K562 (cell line): Measurements from ENCODE around the gene ATM. TPM values are rescaled to one million over a fixed set of nuclear protein-coding genes. Genes with fewer than 3 reads are reported as not detected.

Source experiments
- ADNP ChIP-seq: fragments of 200-800 bp; sonication (Bioruptor generic); IDR thresholded peaks from 2 replicates; pipeline ENCODE4 v1.6.1; 2016; ENCODE audit warnings: missing genetic modification characterization, missing compliant biosample characterization
- ATF7 ChIP-seq: fragments of 450-650 bp; IDR thresholded peaks from 2 replicates; pipeline ENCODE4 v1.7.1; 2014; ENCODE audit warnings: mild to moderate bottlenecking, moderate library complexity
- CHD1 ChIP-seq: fragments of 200-600 bp; sonication (generic); IDR thresholded peaks from one replicate; pipeline ENCODE4 v1.6.1; 2012; ENCODE audit warnings: mild to moderate bottlenecking, moderate library complexity, low read length, inconsistent platforms
- CHD2 ChIP-seq: IDR thresholded peaks from 2 replicates; pipeline ENCODE4 v1.6.1; 2011; ENCODE audit warnings: low read depth, low read length
- ELF1 ChIP-seq: fragments of 200-800 bp; sonication (Bioruptor generic); IDR thresholded peaks from 2 replicates; pipeline ENCODE4 v1.6.1; 2016; ENCODE audit warnings: missing genetic modification characterization, missing compliant biosample characterization
- EP400 ChIP-seq: fragments of 450-650 bp; IDR thresholded peaks from 2 replicates; pipeline ENCODE4 v1.6.1; 2017; ENCODE audit warnings: antibody characterized with exemption, mild to moderate bottlenecking, moderate library complexity
- ESRRB ChIP-seq: fragments of 250-450 bp; sonication (Bioruptor Pico); IDR thresholded peaks from 2 replicates; pipeline ENCODE4 v1.5.0; 2020; ENCODE audit warnings: mild to moderate bottlenecking, moderate library complexity, borderline replicate concordance
- EWSR1 ChIP-seq: fragments of 450-650 bp; IDR thresholded peaks from 2 replicates; pipeline ENCODE4 v1.6.1; 2018; ENCODE audit warnings: borderline replicate concordance, mild to moderate bottlenecking, low read depth, moderate library complexity; ENCODE audit not compliant: partially characterized antibody
- FOSL1 ChIP-seq: fragments of 200-800 bp; sonication (Bioruptor generic); conservative IDR thresholded peaks from 2 replicates; pipeline ENCODE4 v1.6.1; 2016; ENCODE audit warnings: missing genetic modification characterization, missing compliant biosample characterization
- FOXA3 ChIP-seq, 2 experiments: fragments of 450-650 bp in 1 of 2; sonication (generic) in 1 of 2; formaldehyde crosslinking; IDR thresholded peaks in 1 of 2; conservative IDR thresholded peaks in 1 of 2; 2 replicates each; pipeline versions ENCODE4 v1.4.0 to v1.8.0; 2020 to 2022; ENCODE audit warnings: mild to moderate bottlenecking in 2 of 2, missing genetic modification reagents in 1 of 2
- KLF6 ChIP-seq: fragments of 250-450 bp; sonication (Bioruptor Pico); IDR thresholded peaks from 2 replicates; pipeline ENCODE4 v1.4.0; 2020; ENCODE audit warnings: mild to moderate bottlenecking, moderate library complexity, borderline replicate concordance
- MAFF ChIP-seq: IDR thresholded peaks from 2 replicates; pipeline ENCODE4 v1.6.1; 2012; ENCODE audit warnings: low read length, improper control_type of control experiment
- MITF ChIP-seq: IDR thresholded peaks from 2 replicates; pipeline ENCODE4 v1.6.1; 2014; ENCODE audit warnings: antibody characterized with exemption
- NR4A1 ChIP-seq, 2 experiments: fragments of 250-450 bp in 1 of 2; fragments of 450-650 bp in 1 of 2; sonication (Bioruptor Pico) in 1 of 2; IDR thresholded peaks; 2 replicates each; pipeline versions ENCODE4 v1.4.0 to v1.6.1; 2016 to 2020; ENCODE audit warnings: mild to moderate bottlenecking in 2 of 2, missing compliant biosample characterization in 1 of 2, missing genetic modification characterization in 1 of 2, moderate library complexity in 1 of 2
- NRF1 ChIP-seq, 2 experiments: fragments of 450-650 bp; IDR thresholded peaks in 1 of 2; conservative IDR thresholded peaks in 1 of 2; 2 replicates each; pipeline ENCODE4 v1.6.1; 2014; ENCODE audit warnings: mild to moderate bottlenecking in 2 of 2
- PPARD ChIP-seq: fragments of 250-450 bp; sonication (Bioruptor Pico); IDR thresholded peaks from 2 replicates; pipeline ENCODE4 v1.8.0; 2022; ENCODE audit warnings: inconsistent platforms, mild to moderate bottlenecking, moderate library complexity
- PTRF ChIP-seq: fragments of 450-650 bp; IDR thresholded peaks from 2 replicates; pipeline ENCODE4 v1.6.1; 2016; ENCODE audit warnings: mild to moderate bottlenecking, missing genetic modification characterization, missing compliant biosample characterization
- SAFB ChIP-seq: fragments of 200-400 bp; formaldehyde crosslinking; IDR thresholded peaks from 2 replicates; pipeline ENCODE4 v1.6.1; 2017; ENCODE audit warnings: low read depth, low read length, borderline replicate concordance
- SAP30 ChIP-seq: fragments of 200-600 bp; sonication (generic); IDR thresholded peaks from 2 replicates; pipeline ENCODE4 v1.6.1; 2012; ENCODE audit warnings: borderline replicate concordance, low read depth, mild to moderate bottlenecking, moderate library complexity, low read length, control low read depth, inconsistent platforms; ENCODE audit not compliant: insufficient read depth, poor library complexity, severe bottlenecking
- SMAD1 ChIP-seq: fragments of 150-350 bp; IDR thresholded peaks from 2 replicates; pipeline ENCODE4 v1.6.1; 2014; ENCODE audit warnings: low read length, low read depth; ENCODE audit not compliant: partially characterized antibody
- SPI1 ChIP-seq: IDR thresholded peaks from 2 replicates; pipeline ENCODE4 v1.6.1; 2011; ENCODE audit warnings: low read depth, low read length, control low read depth, borderline replicate concordance
- SRSF3 ChIP-seq: fragments of 200-400 bp; formaldehyde crosslinking; IDR thresholded peaks from 2 replicates; pipeline ENCODE4 v1.6.1; 2016; ENCODE audit warnings: mild to moderate bottlenecking, low read length, moderate library complexity; ENCODE audit not compliant: insufficient read depth
- STAG1 ChIP-seq: sonication (generic); formaldehyde crosslinking; IDR thresholded peaks from 2 replicates; pipeline ENCODE4 v1.5.0; 2020; ENCODE audit warnings: missing genetic modification reagents, borderline replicate concordance
- STAT5A ChIP-seq: IDR thresholded peaks from 2 replicates; pipeline ENCODE4 v1.6.1; 2012; ENCODE audit warnings: low read length, inconsistent platforms, borderline replicate concordance
- VEZF1 ChIP-seq: fragments of 200-800 bp; sonication (Bioruptor generic); IDR thresholded peaks from 2 replicates; pipeline ENCODE4 v1.6.1; 2017; ENCODE audit warnings: missing genetic modification characterization, missing compliant biosample characterization
- ZBTB17 ChIP-seq: fragments of 450-650 bp; formaldehyde crosslinking; IDR thresholded peaks from 2 replicates; pipeline ENCODE4 v1.4.0; 2020; ENCODE audit warnings: mild to moderate bottlenecking
- ZEB2 ChIP-seq: fragments of 450-650 bp; IDR thresholded peaks from 2 replicates; pipeline ENCODE4 v1.6.1; 2016
- ZNF644 ChIP-seq: fragments of 200-800 bp; sonication (Bioruptor generic); IDR thresholded peaks from 2 replicates; pipeline ENCODE4 v1.6.1; 2016; ENCODE audit warnings: low read depth, missing genetic modification characterization, missing compliant biosample characterization
- ZNF77 ChIP-seq: fragments of 250-450 bp; sonication (Bioruptor Pico); IDR thresholded peaks from 2 replicates; pipeline ENCODE4 v1.5.0; 2020
- ZSCAN32 ChIP-seq: fragments of 450-650 bp; formaldehyde crosslinking; IDR thresholded peaks from 2 replicates; pipeline ENCODE4 v1.4.0; 2020; ENCODE audit warnings: mild to moderate bottlenecking, moderate library complexity
- polyA plus RNA-seq, 8 experiments: library from polyadenylated mRNA; depleted of rRNA in 4 of 8; stranded (reverse) in 5 of 8; unstranded in 3 of 8; fragments of >200 nt; fragmentation: Nextera tagmentation in 2 of 8; fragmentation: Illumina TruSeq in 1 of 8; extraction: Ambion mirVana in 2 of 8; extraction: Trizol in 1 of 8; gene quantifications; 2 replicates each; pipeline versions ENCODE4 v1.2.1 to v1.2.3, GENCODE V29; 2011 to 2014; ENCODE audit warnings: inconsistent platforms in 1 of 8, missing spikeins in 1 of 8
- total RNA-seq, 7 experiments: library from RNA; depleted of rRNA in 6 of 7; stranded (reverse); fragments of >200 nt in 6 of 7; fragmentation: Illumina TruSeq in 2 of 7; extraction: Trizol in 2 of 7; gene quantifications; 2 replicates each; pipeline versions ENCODE4 v1.2.1 to v1.2.3, GENCODE V29; 2011 to 2021; ENCODE audit warnings: low replicate concordance in 1 of 7

Gene ATM
- total and polyA plus RNA-seq, 9 of the 15 experiments (the other 6 are each of a cell fraction or from before 2014, with no cell fraction given): 8.3 to 46.8 (median 26.2) TPM

- TF ChIP-seq NR4A1 (CRISPR knock-in tag; IDR thresholded peaks at IDR 0.05) (no peak), NR4A1 (tag; IDR thresholded peaks at IDR 0.05) (no peak), SAFB (no peak), STAG1 (CRISPR knock-in tag) (no peak), FOSL1 (tag) (peak; percentile 43), SMAD1 (no peak), CHD1 (no peak), STAT5A (no peak), ELF1 (tag) (no peak), SPI1 (no peak), PTRF (tag) (no peak), ZNF644 (tag) (no peak), PPARD (CRISPR knock-in tag) (no peak), EP400 (0 out of 2 replicates have a peak, but pooled peaks have one; percentile 21), ESRRB (no peak), ATF7 (no peak), ZEB2 (no peak), CHD2 (no peak), MITF (no peak), MAFF (peak; percentile 47; the same call in 1 of the 2 replicates), NRF1 (conservative IDR thresholded peaks at IDR 0.05 in 1 of 2, IDR thresholded peaks at IDR 0.05 in 1 of 2) (no peak), ZBTB17 (CRISPR knock-in tag) (no peak), SRSF3 (no peak), SAP30 (no peak), ZSCAN32 (CRISPR knock-in tag) (no peak), ADNP (tag) (no peak), FOXA3 (CRISPR knock-in tag; conservative IDR thresholded peaks at IDR 0.05 in 1 of 2, IDR thresholded peaks at IDR 0.05 in 1 of 2) (no peak), KLF6 (CRISPR knock-in tag) (no peak), ZNF77 (CRISPR knock-in tag) (no peak), EWSR1 (no peak), VEZF1 (CRISPR knock-in tag) (0 out of 2 replicates have a peak, but pooled peaks have one; percentile 15)
Observed at GRCh38 chr11:108218455-108218854, 4.4 kb upstream of the ATM start (continued).
